H1 (cell line): ENCODE measurements around the gene CLUH. TPM values are rescaled to one million over a fixed set of nuclear protein-coding genes. Genes with fewer than 3 reads are reported as not detected.
A peak's percentile ranks its signal among the peaks of the same experiment; 100 is the strongest.

Experiments
- CTCF ChIA-PET: fragments of 300-600 bp; sonication (Branson Sonifier 250); formaldehyde crosslinking; loops from one replicate; lab custom pipeline; 2021; ENCODE audit not compliant: partially characterized antibody; lab: Charles Lee
- POLR2A ChIA-PET: fragments of 300-600 bp; sonication (Branson Sonifier 250); formaldehyde crosslinking; loops from one replicate; lab custom pipeline; 2021; ENCODE audit warnings: inconsistent platforms; ENCODE audit not compliant: partially characterized antibody; lab: Charles Lee
- DNase-seq, 2 experiments: peaks; one replicate each; pipeline versions ENCODE4 v3.0.0 to v3.0.0-alpha.2; 2010 to 2022; ENCODE audit warnings: low spot score in 2 of 2, low read depth in 1 of 2, mixed read lengths in 1 of 2
- FAIRE-seq: peaks from 2 replicates; lab custom pipeline; 2011; peaks lifted over from hg19 to GRCh38; lab: Jason Lieb, UNC
- H2AFZ ChIP-seq: 2 replicates; pipeline ENCODE4 v1.8.1; 2012; ENCODE audit warnings: low read length, inconsistent platforms
- H2AK5ac ChIP-seq: 2 replicates; pipeline ENCODE4 v1.6.1; 2013; ENCODE audit warnings: low read depth, low read length
- H2BK120ac ChIP-seq: replicated peaks from 2 replicates; pipeline ENCODE3; 2013; ENCODE audit warnings: low read depth, low read length, inconsistent platforms
- H2BK12ac ChIP-seq: 2 replicates; pipeline ENCODE4 v1.6.1; 2013; ENCODE audit warnings: low read depth, low read length
- H2BK15ac ChIP-seq: 2 replicates; pipeline ENCODE4 v1.6.1; 2013; ENCODE audit warnings: low read length
- H2BK20ac ChIP-seq: 2 replicates; pipeline ENCODE4 v1.6.1; 2013; ENCODE audit warnings: low read length
- H2BK5ac ChIP-seq: 2 replicates; pipeline ENCODE4 v1.6.1; 2013; ENCODE audit warnings: low read depth, low read length
- H3K14ac ChIP-seq: 2 replicates; pipeline ENCODE4 v1.6.1; 2013; ENCODE audit warnings: inconsistent platforms; ENCODE audit not compliant: insufficient read length
- H3K18ac ChIP-seq: 2 replicates; pipeline ENCODE4 v1.6.1; 2013; ENCODE audit warnings: low read length; ENCODE audit errors: extremely low read depth
- H3K23ac ChIP-seq: 2 replicates; pipeline ENCODE4 v1.6.1; 2013; ENCODE audit warnings: inconsistent platforms; ENCODE audit not compliant: insufficient read length
- H3K23me2 ChIP-seq: 2 replicates; pipeline ENCODE4 v1.6.1; 2013; ENCODE audit warnings: low read depth, low read length
- H3K27ac ChIP-seq: 2 replicates; pipeline ENCODE4 v1.6.1; 2011; ENCODE audit warnings: low read depth, low read length, inconsistent platforms
- H3K27me3 ChIP-seq, 4 experiments: replicated peaks in 1 of 4; 1 replicate in 1 of 4; 2 replicates in 3 of 4; pipeline versions ENCODE4 v1.6.1 to v1.8.1; 2011 to 2013; ENCODE audit warnings: low read length in 3 of 4, mild to moderate bottlenecking in 3 of 4, inconsistent platforms in 2 of 4, mixed read lengths in 2 of 4, moderate library complexity in 1 of 4; ENCODE audit not compliant: control insufficient read depth in 3 of 4, insufficient read depth in 3 of 4; ENCODE audit errors: extremely low read depth in 1 of 4
- H3K36me3 ChIP-seq, 4 experiments: 2 replicates each; pipeline versions ENCODE4 v1.6.1 to v1.8.1; 2011 to 2013; ENCODE audit warnings: mild to moderate bottlenecking in 4 of 4, low read length in 3 of 4, moderate library complexity in 2 of 4, control low read depth in 1 of 4, inconsistent platforms in 1 of 4; ENCODE audit not compliant: insufficient read depth in 4 of 4, control insufficient read depth in 2 of 4
- H3K4ac ChIP-seq: replicated peaks from 2 replicates; pipeline ENCODE3; 2013; ENCODE audit warnings: low read length, low read depth, mixed read lengths, inconsistent platforms; ENCODE audit not compliant: insufficient read length
- H3K4me1 ChIP-seq, 4 experiments: replicated peaks in 1 of 4; 1 replicate in 1 of 4; 2 replicates in 3 of 4; pipeline versions ENCODE4 v1.6.1 to v1.8.1; 2011 to 2013; ENCODE audit warnings: low read length in 3 of 4, inconsistent platforms in 2 of 4, mixed read lengths in 1 of 4; ENCODE audit not compliant: insufficient read depth in 4 of 4, control insufficient read depth in 3 of 4
- H3K4me2 ChIP-seq, 2 experiments: 2 replicates each; pipeline versions ENCODE4 v1.6.1 to v1.8.1; 2011 to 2013; ENCODE audit warnings: low read depth in 2 of 2, low read length in 2 of 2, control low read depth in 1 of 2, inconsistent platforms in 1 of 2, mild to moderate bottlenecking in 1 of 2; ENCODE audit not compliant: insufficient read depth in 1 of 2
- H3K4me3 ChIP-seq, 4 experiments: fragments of 200-600, 300-600 bp in 1 of 4; sonication (generic), shearing (Covaris generic), sonication (Bioruptor Twin) in 1 of 4; 2 replicates each; pipeline versions ENCODE4 v1.5.1 to v1.8.1; 2011 to 2016; ENCODE audit warnings: low read length in 4 of 4, low read depth in 3 of 4, control low read depth in 2 of 4, inconsistent platforms in 2 of 4, mild to moderate bottlenecking in 2 of 4, mixed read lengths in 1 of 4, moderate library complexity in 1 of 4; ENCODE audit not compliant: insufficient read depth in 2 of 4; ENCODE audit errors: extremely low read depth in 1 of 4
- H3K56ac ChIP-seq: replicated peaks from 2 replicates; pipeline ENCODE3; 2013; ENCODE audit warnings: low read depth, mild to moderate bottlenecking, mixed read lengths, low read length, inconsistent platforms; ENCODE audit not compliant: insufficient read length
- H3K79me1 ChIP-seq: 2 replicates; pipeline ENCODE4 v1.6.1; 2013; ENCODE audit warnings: low read depth, low read length, control low read depth
- H3K79me2 ChIP-seq, 2 experiments: 2 replicates each; pipeline versions ENCODE4 v1.6.1 to v1.8.1; 2012 to 2013; ENCODE audit warnings: low read length in 2 of 2, mild to moderate bottlenecking in 2 of 2, inconsistent platforms in 1 of 2; ENCODE audit not compliant: insufficient read depth in 2 of 2, control insufficient read depth in 1 of 2
- H3K9ac ChIP-seq, 4 experiments: replicated peaks in 1 of 4; 1 replicate in 1 of 4; 2 replicates in 3 of 4; pipeline versions ENCODE4 v1.6.1 to v1.8.1; 2011 to 2013; ENCODE audit warnings: low read depth in 3 of 4, low read length in 3 of 4, control low read depth in 2 of 4, mild to moderate bottlenecking in 2 of 4, moderate library complexity in 2 of 4, inconsistent platforms in 1 of 4; ENCODE audit errors: extremely low read depth in 1 of 4
- H3K9me3 ChIP-seq, 2 experiments: 2 replicates each; pipeline versions ENCODE4 v1.6.1 to v1.8.1; 2012 to 2013; ENCODE audit warnings: mild to moderate bottlenecking in 2 of 2, moderate library complexity in 2 of 2, control low read depth in 1 of 2, inconsistent platforms in 1 of 2, low read depth in 1 of 2, low read length in 1 of 2, mixed read lengths in 1 of 2; ENCODE audit not compliant: insufficient read depth in 2 of 2
- H4K20me1 ChIP-seq, 2 experiments: replicated peaks in 1 of 2; 2 replicates each; pipeline versions ENCODE3 to v1.8.1; 2011 to 2013; ENCODE audit warnings: inconsistent platforms in 2 of 2, low read length in 2 of 2, mild to moderate bottlenecking in 1 of 2; ENCODE audit not compliant: insufficient read depth in 2 of 2, control insufficient read depth in 1 of 2
- H4K5ac ChIP-seq: 2 replicates; pipeline ENCODE4 v1.6.1; 2013; ENCODE audit warnings: low read length, low read depth, mixed read lengths, inconsistent platforms; ENCODE audit not compliant: insufficient read length
- H4K8ac ChIP-seq: 2 replicates; pipeline ENCODE4 v1.8.0; 2013; ENCODE audit warnings: mild to moderate bottlenecking, moderate library complexity, low read length, inconsistent platforms; ENCODE audit not compliant: insufficient read depth; ENCODE audit errors: extremely low read depth
- H4K91ac ChIP-seq: replicated peaks from 2 replicates; pipeline ENCODE3; 2013; ENCODE audit warnings: low read length, mixed read lengths, inconsistent platforms; ENCODE audit not compliant: insufficient read length
- BCL11A ChIP-seq, 2 experiments: IDR thresholded peaks; one replicate each; pipeline ENCODE4 v1.6.1; 2011; ENCODE audit warnings: low read depth in 2 of 2, low read length in 2 of 2, mild to moderate bottlenecking in 2 of 2
- CEBPB ChIP-seq: IDR thresholded peaks from 2 replicates; pipeline ENCODE4 v1.6.1; 2012; ENCODE audit warnings: low read depth, low read length
- CTBP2 ChIP-seq: IDR thresholded peaks from 2 replicates; pipeline ENCODE4 v1.7.0; 2011; ENCODE audit warnings: borderline replicate concordance, mild to moderate bottlenecking, moderate library complexity, mixed read lengths, low read length; ENCODE audit not compliant: insufficient read depth, insufficient read length
- GTF2F1 ChIP-seq: IDR thresholded peaks from 2 replicates; pipeline ENCODE4 v1.6.1; 2012; ENCODE audit warnings: low read depth, low read length, improper control_type of control experiment, borderline replicate concordance
- HDAC2 ChIP-seq, 2 experiments: fragments of 300-600 bp in 1 of 2; sonication (generic) in 1 of 2; IDR thresholded peaks; 2 replicates each; pipeline ENCODE4 v1.6.1; 2011 to 2012; ENCODE audit warnings: low read depth in 2 of 2, low read length in 2 of 2, mild to moderate bottlenecking in 2 of 2, moderate library complexity in 2 of 2, borderline replicate concordance in 1 of 2, inconsistent platforms in 1 of 2
- JUN ChIP-seq: IDR thresholded peaks from 2 replicates; pipeline ENCODE4 v1.6.1; 2011; ENCODE audit warnings: low read depth, mild to moderate bottlenecking, improper control_type of control experiment, low read length
- NANOG ChIP-seq: IDR thresholded peaks from 2 replicates; pipeline ENCODE4 v1.6.1; 2011; ENCODE audit warnings: low read length, low read depth, mild to moderate bottlenecking, inconsistent platforms; ENCODE audit not compliant: insufficient read depth, poor library complexity, severe bottlenecking
- POU5F1 ChIP-seq: IDR thresholded peaks from 2 replicates; pipeline ENCODE4 v1.6.1; 2011; ENCODE audit warnings: low read depth, mild to moderate bottlenecking, low read length, moderate library complexity
- SAP30 ChIP-seq: fragments of 300-600 bp; sonication (generic); IDR thresholded peaks from 2 replicates; pipeline ENCODE4 v1.7.1; 2012; ENCODE audit warnings: low read length, moderate library complexity, mild to moderate bottlenecking, inconsistent platforms; ENCODE audit not compliant: insufficient read depth, insufficient replicate concordance
- SIN3A ChIP-seq, 2 experiments: IDR thresholded peaks in 1 of 2; conservative IDR thresholded peaks in 1 of 2; 2 replicates each; pipeline ENCODE4 v1.6.1; 2011 to 2012; ENCODE audit warnings: low read length in 2 of 2, improper control_type of control experiment in 1 of 2, low read depth in 1 of 2, mild to moderate bottlenecking in 1 of 2
- SP4 ChIP-seq: IDR thresholded peaks from 2 replicates; pipeline ENCODE4 v1.6.1; 2012; ENCODE audit warnings: low read length, inconsistent platforms
- WGBS, 2 experiments: shearing (Covaris generic) in 1 of 2; methylation state at CpG; one replicate each; pipeline versions ENCODE4 v1.1.6 to v1.1.7; 2013 to 2015; ENCODE audit warnings: low lambda C conversion rate in 2 of 2, mixed read lengths in 2 of 2, inconsistent platforms in 1 of 2, low coverage in 1 of 2, missing lambda C conversion rate in 1 of 2; ENCODE audit not compliant: insufficient replicate concordance in 2 of 2, insufficient coverage in 1 of 2, insufficient read length in 1 of 2; ENCODE audit errors: extremely low coverage in 1 of 2, missing lambda C conversion rate in 1 of 2; 5-methylcytosine and 5-hydroxymethylcytosine counted together
- polyA plus RNA-seq, 7 experiments: library from polyadenylated mRNA; depleted of rRNA in 3 of 7; stranded (reverse) in 5 of 7; unstranded in 2 of 7; fragments of >200 nt in 5 of 7; fragments of 200-250 nt in 2 of 7; gene quantifications; 1 replicate in 5 of 7; 2 replicates in 1 of 7; 4 replicates in 1 of 7; pipeline versions ENCODE4 v1.2.1 to v1.2.3, GENCODE V29; 2011 to 2013; ENCODE audit warnings: missing spikeins in 2 of 7, mixed read lengths in 2 of 7
- total RNA-seq: library from RNA; stranded (reverse); fragmentation: NEBNext Ultra II Directional; extraction: Animal tissue kit (Norgen Biotek cat#: 25700); gene quantifications from 2 replicates; pipeline ENCODE4 v1.2.1, GENCODE V29; 2021

Gene CLUH
- total and polyA plus RNA-seq, 2 of the 8 experiments (the other 6 are each of a cell fraction or from before 2014, with no cell fraction given) = 33.6 to 98.6 TPM

DNA sequence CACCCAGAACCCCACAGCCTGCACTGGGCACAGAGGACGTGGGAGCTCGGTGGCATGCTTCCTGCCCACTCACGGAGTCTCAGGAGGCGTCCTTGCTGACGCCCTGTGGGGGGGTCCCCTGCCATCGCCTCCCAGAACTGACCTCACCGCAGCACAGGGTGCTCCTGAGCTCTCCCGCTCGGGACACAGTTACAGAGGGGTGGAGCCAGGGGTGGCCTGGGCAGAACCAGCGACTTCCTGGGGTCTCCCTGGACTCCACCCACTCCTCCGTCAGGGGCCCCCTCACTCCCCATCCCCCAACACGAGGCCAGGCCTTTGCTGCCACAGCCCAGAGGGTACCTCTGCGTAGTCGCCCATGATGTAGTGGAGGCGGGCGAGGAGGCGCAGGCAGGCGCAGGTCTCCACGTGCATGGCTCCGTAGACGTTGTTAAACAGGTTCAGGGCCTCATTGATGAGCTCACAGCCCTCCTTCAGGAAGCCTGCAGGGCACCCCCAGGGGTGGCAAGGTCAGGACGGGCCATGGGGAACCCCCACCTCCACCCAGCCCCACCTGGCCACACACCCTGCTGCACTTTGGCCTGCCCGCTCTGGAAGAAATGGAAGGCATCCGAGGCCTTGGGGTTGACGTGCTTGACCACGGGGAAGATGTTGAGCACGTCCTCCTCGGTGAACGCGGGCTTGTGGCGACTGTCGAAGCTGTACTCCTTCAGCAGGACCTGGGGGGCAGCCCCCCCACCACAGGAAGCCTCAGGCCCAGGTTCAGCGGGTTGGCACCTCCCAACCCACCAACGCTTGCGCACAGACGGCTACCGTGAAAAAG is 17.8 kb downstream of the CLUH start:
- DNase-seq = no peak
- Histone ChIP-seq H4K20me1 (peaks cover 0 to 10% of the 10 kb centered on the region in 2 experiments), H3K23me2 (no peaks in the 10 kb centered on the region), H3K4me3 (no peak overlapping the region), H3K27me3 (no peaks in the 10 kb centered on the region), H3K79me2 (no peaks in the 10 kb centered on the region), H3K4me2 (no peak overlapping the region), H3K14ac (no peak overlapping the region), H3K56ac (no peak overlapping the region), H4K8ac (peak overlapping the region; percentile 51; the same call in 1 of the 2 replicates), H3K23ac (no peak overlapping the region), H2BK120ac (no peak overlapping the region), H3K79me1 (no peaks in the 10 kb centered on the region; the same call in 1 of the 2 replicates), H2BK12ac (no peak overlapping the region), H3K9me3 (no peaks in the 10 kb centered on the region), H3K36me3 (peaks cover 0 to 65% (median 8%) of the 10 kb centered on the region in 4 experiments; a peak in 5 of 8 replicates), H3K4ac (no peak overlapping the region), H3K27ac (no peak overlapping the region), H3K4me1 (peaks cover 0 to 7% (median 0%) of the 10 kb centered on the region in 4 experiments; a peak in 2 of 7 replicates), H3K9ac (no peak overlapping the region; a peak in 1 of 7 replicates), H2BK20ac (no peak overlapping the region), H2BK5ac (no peak overlapping the region), H4K5ac (no peak overlapping the region), H2BK15ac (no peak overlapping the region), H3K18ac (no peak overlapping the region), H4K91ac (no peak overlapping the region), H2AFZ (no peak overlapping the region), H2AK5ac (no peak overlapping the region)
- 94% methylated on average over 32 of the region's 37 CpGs; no CpG with 5 or more reads in 1 of the 2 experiments for WGBS, 2 experiments
- POLR2A ChIA-PET = interaction anchor here (0.8 to 2.3 kb wide), 5 partner anchors 7 to 57 kb away, joined by 3 to 7 read pairs (median 3); no protein-coding TSS in a partner anchor
- FAIRE-seq = no peak
- CTCF ChIA-PET = interaction anchor here (0.7 to 4.5 kb wide), 4 partner anchors 7 to 15 kb away, joined by 3 to 30 read pairs (median 7); no protein-coding TSS in a partner anchor
- no peak for TF ChIP-seq CTBP2
- no peak for TF ChIP-seq CEBPB
- no peak for TF ChIP-seq SP4
- no peak for TF ChIP-seq BCL11A (IDR thresholded peaks at IDR 0.05; ENCODE audit: low read depth in 2 of 2, low read length in 2 of 2)
- TF ChIP-seq NANOG = no peak
- no peak for TF ChIP-seq SAP30
- TF ChIP-seq SIN3A (conservative IDR thresholded peaks at IDR 0.05 in 1 of 2, IDR thresholded peaks at IDR 0.05 in 1 of 2; ENCODE audit: low read depth in 1 of 2, low read length in 2 of 2) = no peak
- no peak for TF ChIP-seq GTF2F1
- TF ChIP-seq JUN = no peak
- TF ChIP-seq HDAC2 (IDR thresholded peaks at IDR 0.05; ENCODE audit: borderline replicate concordance in 1 of 2, low read depth in 2 of 2, low read length in 2 of 2) = no peak
- no peak for TF ChIP-seq POU5F1
